Limb (tissue), 2 donors: ENCODE measurements around the gene AP3S1.
"Not testable (repeated sequence)": the region's sequence is repeated elsewhere in the genome, so short reads cannot be mapped to it uniquely, and the experiment has no call there.

Source experiments
- DNase-seq, 2 donors: peaks; one replicate each; pipeline ENCODE4 v3.0.0-alpha.2; 2016; ENCODE audit errors: extremely low spot score in 2 of 2

Gene AP3S1

GRCh38 chr5:115841382-115842088, at the start of gene AP3S1, which contains the start of gene ATG12:
Gene AP3S1 (plus strand): TSS chr5:115841935. CDS start chr5:115842038, 103 bp downstream.
Gene ATG12 (minus strand): TSS chr5:115841565. CDS start chr5:115841552, 13 bp downstream.
- peak; percentile 94 to 97 for DNase-seq

DNA sequence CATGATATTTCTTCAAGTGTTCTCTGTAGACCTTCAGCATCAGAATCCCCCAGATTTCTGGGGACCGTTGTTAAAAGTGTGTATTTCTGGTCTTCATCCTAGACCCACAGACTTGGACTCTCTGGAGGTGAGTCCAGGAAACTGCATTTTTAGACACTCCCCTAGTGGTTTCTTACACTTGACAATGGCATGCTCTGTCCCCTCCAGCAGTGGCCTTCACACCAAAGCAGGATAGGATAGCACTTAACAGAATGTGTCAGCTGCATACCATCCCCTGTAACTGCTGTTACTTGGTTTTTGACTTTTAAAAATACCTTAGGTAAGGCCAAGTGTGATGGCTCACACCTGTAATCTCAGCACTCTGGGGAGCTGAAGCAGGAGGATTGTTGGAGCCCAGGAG, 46.0 kb upstream of the AP3S1 start:
- no peak for DNase-seq

DNA sequence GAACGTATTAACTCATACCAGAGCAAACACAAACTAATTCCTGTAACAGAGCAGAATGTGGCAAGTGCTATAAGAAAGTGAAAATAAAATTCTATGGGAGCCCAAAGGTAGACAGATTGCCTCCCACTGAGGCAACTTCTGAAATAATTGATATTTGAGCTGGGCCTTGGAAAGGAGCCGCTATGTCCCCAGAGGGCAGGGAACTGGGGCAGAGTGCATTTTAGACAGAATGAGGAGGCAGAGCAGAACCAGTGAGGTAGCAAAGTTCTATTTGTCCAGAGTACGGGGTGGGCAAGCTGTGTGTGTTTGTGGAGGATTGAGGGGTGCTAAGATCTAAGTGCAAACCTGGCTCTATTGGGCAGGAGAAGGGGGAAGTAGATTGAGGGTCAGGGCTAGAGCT, 45.1 kb upstream of the AP3S1 start:
- no peak for DNase-seq

DNA sequence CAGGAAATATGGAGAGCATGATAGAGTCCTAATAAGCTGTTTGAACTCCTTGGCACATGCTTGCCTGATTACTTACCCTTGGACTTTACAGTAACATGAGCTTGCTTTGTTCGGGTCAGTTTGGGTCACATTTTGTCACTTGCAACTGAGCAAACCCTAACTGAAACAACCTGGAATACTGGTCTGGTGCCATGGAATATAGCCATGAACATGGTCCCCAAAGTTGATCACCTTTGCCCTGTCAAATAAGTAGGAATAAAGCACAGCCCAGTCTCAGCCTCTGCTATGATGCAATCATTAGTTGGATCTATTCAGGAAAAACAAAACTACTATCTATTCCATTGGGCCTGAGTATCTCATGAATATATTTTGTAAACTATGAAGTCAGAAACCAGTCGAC, 43.5 kb upstream of the AP3S1 start:
- no peak for DNase-seq

GRCh38 chr5:115800108-115800507, 41.6 kb upstream of the AP3S1 start:
- DNase-seq = no peak

DNA sequence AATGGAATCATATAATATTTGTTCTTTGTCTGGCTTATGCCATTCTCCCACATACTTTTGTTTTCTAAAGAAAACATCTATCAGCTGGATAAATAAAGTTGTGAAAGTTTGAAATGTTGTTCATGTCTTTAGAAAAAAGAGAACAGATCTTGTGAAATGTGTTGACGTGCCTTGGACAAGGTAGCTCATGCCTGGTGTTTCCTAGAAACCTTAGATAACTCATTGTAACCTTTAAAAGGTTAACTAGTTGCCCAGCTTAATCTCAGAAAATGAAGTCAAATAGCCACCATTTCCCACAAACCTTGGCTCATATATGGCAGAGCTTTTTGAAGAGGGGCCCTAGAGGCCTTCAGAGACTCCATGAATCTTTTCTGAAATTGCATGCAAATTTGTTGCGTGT, 40.6 kb upstream of the AP3S1 start:
- no peak for DNase-seq

DNA sequence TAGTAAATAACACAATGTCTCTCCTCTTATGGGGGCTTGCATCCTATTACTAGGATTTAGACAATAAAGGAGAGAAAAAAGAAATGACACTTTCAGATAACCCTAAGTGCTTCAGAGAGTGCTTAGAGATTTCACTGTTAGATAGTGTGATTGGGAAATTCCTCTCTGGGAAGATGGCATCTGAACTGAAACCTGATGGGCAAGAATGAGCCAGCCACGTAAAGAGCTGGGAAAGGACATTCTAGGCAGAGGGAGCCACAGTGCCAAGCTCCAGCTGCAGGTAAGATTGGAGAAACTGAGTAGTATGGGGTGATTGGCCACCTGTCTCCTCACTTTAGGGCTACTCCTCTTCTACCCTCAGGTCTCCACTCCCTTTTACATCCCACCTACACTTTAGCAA, 39.8 kb upstream of the AP3S1 start:
- no peak for DNase-seq

GRCh38 chr5:115806986-115807653, 34.6 kb upstream of the AP3S1 start:
- DNase-seq = no peak

DNA sequence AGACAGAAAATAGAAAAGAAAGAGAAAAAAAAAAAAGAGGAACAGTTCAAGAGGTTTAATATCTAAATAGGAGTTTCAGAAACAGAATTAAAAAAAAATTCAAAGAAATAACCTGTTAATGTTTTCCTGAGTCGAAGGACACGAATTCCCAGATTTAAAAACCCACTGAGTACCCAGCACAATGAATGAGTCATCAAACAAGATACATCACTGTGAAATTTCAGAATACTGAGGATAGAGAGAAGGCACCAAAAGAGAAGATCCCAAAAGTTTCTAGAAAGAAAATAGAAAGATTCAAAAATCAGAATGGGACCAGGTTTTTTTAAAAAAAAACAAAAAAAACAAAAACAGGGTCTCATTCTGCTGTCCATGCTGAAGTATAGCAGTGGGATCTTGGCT, 34.1 kb upstream of the AP3S1 start:
- no peak for DNase-seq

GRCh38 chr5:115808066-115808465, 33.7 kb upstream of the AP3S1 start:
- DNase-seq = not testable (repeated sequence)

GRCh38 chr5:115809946-115810345, 31.8 kb upstream of the AP3S1 start:
- no peak for DNase-seq

- DNase-seq = peak in 1 of 2 donors; percentile 65
These were observed 31.0 kb upstream of the AP3S1 start for GRCh38 chr5:115810761-115811160.

DNA sequence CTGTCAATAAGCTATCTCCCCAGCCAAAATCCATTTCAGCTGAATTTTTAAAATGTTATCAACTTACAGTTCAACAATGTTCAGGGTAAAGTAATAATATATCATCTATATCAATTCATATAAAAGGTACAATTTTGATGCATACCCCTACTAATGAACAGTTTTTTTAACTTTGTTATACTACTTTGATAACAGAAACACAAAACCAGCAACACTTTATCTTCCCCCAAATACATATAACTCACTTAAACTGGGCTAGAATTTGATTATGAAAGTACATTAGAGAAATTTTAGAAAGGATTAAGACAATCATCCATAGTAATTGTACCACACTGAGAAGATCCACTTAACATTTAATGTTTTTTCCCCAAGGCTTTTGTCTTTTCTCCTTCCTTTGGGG, 30.3 kb upstream of the AP3S1 start:
- no peak for DNase-seq

GRCh38 chr5:115812372-115812771, 29.4 kb upstream of the AP3S1 start:
- DNase-seq = no peak

DNA sequence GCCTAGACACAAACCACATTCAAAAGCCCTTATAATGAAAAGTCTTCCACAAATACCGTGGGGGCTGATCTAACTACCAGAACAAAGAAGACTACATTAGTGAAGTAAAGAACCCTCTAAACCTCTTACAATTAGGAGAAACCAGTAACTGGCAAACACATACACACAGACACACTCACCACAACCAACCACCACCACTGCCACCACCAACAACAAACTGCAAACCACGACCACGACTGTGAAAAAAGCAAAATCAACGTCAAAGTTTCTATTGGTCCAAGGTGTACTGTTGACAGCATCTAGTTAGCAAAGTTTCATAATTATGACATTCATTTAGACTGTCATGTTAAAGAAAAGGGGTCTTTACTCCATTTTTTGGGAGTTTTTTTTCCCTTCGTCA, 28.0 kb upstream of the AP3S1 start:
- DNase-seq = no peak

DNA sequence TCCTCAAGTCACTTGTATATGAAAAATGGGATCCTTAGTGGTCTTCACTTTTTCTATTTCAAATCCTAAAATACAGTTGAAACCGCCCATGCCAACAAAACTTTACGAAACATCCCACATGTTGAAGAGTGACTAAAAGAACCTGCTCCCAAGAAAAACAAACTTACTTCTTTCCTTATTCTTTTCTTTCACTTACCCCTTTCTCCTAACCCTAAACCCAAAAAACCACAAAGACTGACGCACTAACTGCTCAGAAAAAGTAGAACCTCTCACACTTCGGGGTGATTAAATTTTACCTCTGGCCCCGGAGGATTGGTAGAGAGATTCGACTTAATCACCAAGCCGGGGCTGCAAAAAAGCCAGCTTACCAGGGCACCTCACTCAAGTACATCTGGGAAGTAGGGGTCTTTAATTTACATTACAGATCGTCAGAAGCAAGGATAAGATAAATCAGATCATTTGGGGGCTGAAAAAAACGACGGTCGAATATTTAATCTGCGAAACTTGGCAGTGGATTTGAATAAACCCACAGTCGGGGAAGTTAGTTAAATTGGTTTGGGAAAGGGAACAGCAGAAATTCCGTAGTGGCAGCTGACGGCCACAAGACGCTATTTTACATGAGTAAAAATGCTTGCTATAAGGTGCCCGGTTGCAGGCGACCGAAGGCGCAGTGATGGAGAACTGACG, 26.6 kb upstream of the AP3S1 start:
- DNase-seq = peak in 1 of 2 donors; percentile 21

GRCh38 chr5:115815693-115816225, 26.0 kb upstream of the AP3S1 start:
- peak in 1 of 2 donors; percentile 57 for DNase-seq

DNA sequence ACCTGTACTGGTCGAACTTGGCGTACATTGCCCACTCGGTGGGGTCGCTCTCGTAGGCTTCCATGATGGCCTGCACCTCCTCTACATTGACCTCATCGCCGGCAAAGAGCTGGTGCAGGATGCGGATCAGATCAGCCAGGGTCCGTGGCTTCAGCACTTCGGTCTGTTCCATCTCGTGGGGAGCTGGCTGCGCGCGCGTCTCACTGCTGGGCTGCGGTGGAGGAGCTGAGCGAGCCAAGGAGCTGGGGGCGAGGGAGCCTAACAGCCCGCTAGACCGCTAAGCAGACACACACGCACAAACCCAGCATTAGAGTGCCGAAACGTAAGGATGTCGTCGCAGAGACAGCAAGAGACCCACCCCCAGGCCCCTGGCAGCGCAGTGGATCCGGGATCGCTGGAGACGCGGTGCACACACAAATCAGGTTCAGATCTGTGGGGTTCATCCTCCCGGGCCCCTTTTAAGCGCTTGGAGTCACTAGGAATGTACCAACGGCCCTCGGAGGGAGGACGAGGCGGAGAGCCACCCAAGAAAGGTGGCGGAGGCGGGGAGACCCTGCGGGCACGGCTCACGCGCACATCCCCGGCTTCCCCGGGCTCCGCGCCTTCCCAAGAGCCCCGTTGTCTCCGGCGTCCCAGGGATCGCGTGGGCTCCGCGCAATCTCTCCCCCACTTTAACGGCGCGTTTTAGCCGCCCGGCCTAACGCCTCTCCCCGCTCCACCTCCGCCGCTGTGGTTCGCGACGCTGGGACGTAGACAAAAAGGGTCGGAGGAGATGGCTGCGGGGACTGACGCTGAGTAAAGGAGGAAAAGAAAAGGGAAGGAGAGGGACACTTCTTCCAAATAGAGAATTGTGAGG, 25.3 kb upstream of the AP3S1 start, which contains the start of gene CDO1:
CDO1 (minus strand) TSS at position 434 of the 856 bp plus-strand sequence; CDS start at position 172, 262 bp downstream.
- DNase-seq = peak; percentile 76 to 90

DNA sequence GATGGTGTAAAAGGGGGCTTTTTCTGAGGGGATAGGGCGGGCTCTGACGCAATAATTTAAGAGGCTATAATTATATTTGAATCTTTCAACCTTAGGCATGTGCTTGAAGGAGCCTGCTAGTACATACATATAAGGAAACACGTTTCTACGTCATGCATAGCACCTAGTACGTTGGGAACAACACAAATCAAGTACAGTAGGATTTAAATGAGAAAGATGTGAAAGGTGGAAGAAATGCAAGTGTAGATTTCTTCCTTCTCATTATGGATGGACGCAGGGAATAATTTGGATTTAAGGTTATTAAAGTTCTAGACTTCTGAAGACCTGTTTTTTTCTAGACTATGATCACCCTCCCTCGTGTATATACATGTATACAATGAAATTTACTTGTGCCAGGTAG, 24.3 kb upstream of the AP3S1 start:
- DNase-seq = no peak

DNA sequence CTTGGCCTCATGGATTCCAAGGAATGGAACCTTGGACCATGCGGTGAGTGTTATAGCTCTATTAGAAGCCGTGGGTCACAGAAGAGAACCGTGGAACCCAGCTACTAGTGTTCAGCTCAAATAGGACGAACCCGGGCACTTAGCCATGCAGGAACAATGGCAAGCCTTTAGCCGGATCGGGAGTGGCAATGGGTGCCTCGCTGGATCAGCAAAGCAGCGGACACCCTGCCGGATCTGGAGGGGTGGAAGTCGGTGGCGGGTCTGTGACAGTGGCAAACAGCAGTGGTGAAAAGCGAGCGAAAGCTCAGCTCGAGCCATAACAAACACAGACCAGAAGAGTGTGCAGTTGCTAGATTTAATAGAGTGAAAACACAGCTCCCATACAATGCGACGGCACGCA, 22.9 kb upstream of the AP3S1 start:
- no peak for DNase-seq

- DNase-seq = no peak
These were observed 20.9 kb upstream of the AP3S1 start for GRCh38 chr5:115820846-115821245.
